Choroid plexus epithelial cell (primary cell): ENCODE results near the gene SOAT1.

Experiments
- DNase-seq: peaks from one replicate; pipeline ENCODE4 v3.0.0-alpha.2; 2010; ENCODE audit warnings: low read depth
- H3K4me3 ChIP-seq: 2 replicates; pipeline ENCODE4 v1.5.1; 2011; ENCODE audit warnings: low read depth, mild to moderate bottlenecking, control low read depth, low read length, moderate library complexity
- CTCF ChIP-seq: conservative IDR thresholded peaks from 2 replicates; pipeline ENCODE4 v1.5.1; 2011; ENCODE audit warnings: low read depth, mild to moderate bottlenecking, control low read depth, inconsistent platforms, low read length, moderate library complexity

Gene SOAT1

GRCh38 chr1:179305450-179305849 lies 11.9 kb downstream of the SOAT1 start:
- DNase-seq = peak; percentile 25
- no peak overlapping the region for H3K4me3 ChIP-seq
- no peak for TF ChIP-seq CTCF

GRCh38 chr1:179310291-179310690 lies 16.7 kb downstream of the SOAT1 start:
- TF ChIP-seq CTCF = no peak
- no peak overlapping the region for H3K4me3 ChIP-seq
- peak; percentile 85 for DNase-seq

GRCh38 chr1:179310721-179311120 lies 17.1 kb downstream of the SOAT1 start:
- no peak for TF ChIP-seq CTCF
- DNase-seq = peak; percentile 87
- H3K4me3 ChIP-seq = no peak overlapping the region

GRCh38 chr1:179311149-179311700 lies 17.6 kb downstream of the SOAT1 start:
- no peak for TF ChIP-seq CTCF
- no peak for DNase-seq
- H3K4me3 ChIP-seq = no peak overlapping the region

- DNase-seq = no peak
- H3K4me3 ChIP-seq = no peak overlapping the region
- TF ChIP-seq CTCF = no peak
Measured at GRCh38 chr1:179313004-179313403, 19.4 kb downstream of the SOAT1 start.

GRCh38 chr1:179314928-179315327 lies 21.3 kb downstream of the SOAT1 start:
- TF ChIP-seq CTCF = no peak
- no peak overlapping the region for H3K4me3 ChIP-seq
- DNase-seq = no peak

- TF ChIP-seq CTCF = no peak
- DNase-seq = no peak
- no peak overlapping the region for H3K4me3 ChIP-seq
Measured at GRCh38 chr1:179318491-179318890, 24.9 kb downstream of the SOAT1 start.
